Sciatic nerve (tissue), 2 donors: ENCODE measurements around the gene GUCA2B. TPM values are rescaled to one million over a fixed set of nuclear protein-coding genes. Genes with fewer than 3 reads are reported as not detected.
A peak's percentile ranks its signal among the peaks of the same experiment; 100 is the strongest.

ENCODE experiments used
- ATAC-seq: fragments of 200-7000 bp; cut with Tn5 transposase; one replicate; pipeline ENCODE4 v1.9.1; 2020; ENCODE audit warnings: mild to moderate bottlenecking, moderate library complexity
- DNase-seq: peaks from one replicate; pipeline ENCODE4 v3.0.0-alpha.2; 2020; ENCODE audit warnings: low spot score
- intact Hi-C: fragments of 100-400 bp; cut with DNase I; formaldehyde crosslinking; loops from one replicate; pipeline ENCODE4 v1.14.2; 2022
- total RNA-seq: library from RNA; stranded (reverse); fragmentation: NEBNext Ultra II Directional; extraction: Animal tissue kit (Norgen Biotek cat#: 25700); gene quantifications from one replicate; pipeline ENCODE4 v1.2.1, GENCODE V29; 2021
- donor health status: DM: no; HTN: no; CAD: no.
- donor health status: DM: no; HTN: no; CAD: no.

GUCA2B gene
- total RNA-seq, 1 donor from 2014 or later = not detected

- intact Hi-C loops = no loop called here
- no peak for DNase-seq
- ATAC-seq = no peak
Measured at GRCh38 chr1:42178249-42178648, 25.0 kb downstream of the GUCA2B start.

GRCh38 chr1:42179275-42179674 lies 26.1 kb downstream of the GUCA2B start:
- ATAC-seq = peak; percentile 34
- intact Hi-C loops = no loop called here
- DNase-seq = no peak

DNA sequence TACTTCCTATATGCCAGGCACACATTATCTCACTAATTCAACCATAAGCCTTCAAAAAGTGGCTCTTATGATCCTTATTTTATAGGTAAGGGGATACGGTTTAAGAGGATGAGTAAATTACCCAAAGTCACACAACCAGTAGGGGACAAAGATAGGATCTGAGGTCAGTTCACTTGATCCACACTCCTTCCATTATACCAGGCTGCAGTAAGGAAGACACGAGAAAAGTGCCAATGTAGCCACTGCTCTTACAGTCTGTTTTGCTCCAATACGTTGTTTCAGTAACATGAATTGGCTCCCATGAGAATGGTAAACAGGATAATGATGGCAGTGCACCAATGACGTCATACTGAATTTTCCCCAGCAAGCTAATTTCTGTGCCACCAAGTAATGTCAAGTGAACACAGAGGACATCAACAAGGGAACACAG lies 26.7 kb downstream of the GUCA2B start:
- DNase-seq (no peak), ATAC-seq (no peak)
- intact Hi-C loops = no loop called here

DNA sequence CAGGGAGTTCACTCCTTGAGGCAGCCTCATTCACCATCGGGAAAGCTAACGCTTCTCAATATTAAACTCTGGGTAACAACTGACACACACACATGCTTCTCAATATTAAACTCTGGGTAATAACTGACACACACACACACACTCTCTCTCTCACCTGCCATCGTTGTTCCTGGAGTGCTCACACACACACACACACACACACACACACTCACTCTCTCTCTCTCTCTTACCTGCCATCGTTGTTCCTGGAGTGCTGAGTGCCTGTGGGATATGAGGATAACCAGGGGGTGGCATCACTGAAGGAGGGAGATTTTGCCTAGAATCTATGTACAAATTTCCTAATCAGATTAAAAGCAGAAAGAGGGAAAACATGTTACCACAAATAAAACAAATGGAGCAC lies 28.5 kb downstream of the GUCA2B start:
- DNase-seq (no peak), ATAC-seq (no peak)
- intact Hi-C loops = no loop called here

GRCh38 chr1:42183210-42183956 lies 30.2 kb downstream of the GUCA2B start:
- DNase-seq (no peak), ATAC-seq (no peak)
- intact Hi-C loops = no loop called here

DNA sequence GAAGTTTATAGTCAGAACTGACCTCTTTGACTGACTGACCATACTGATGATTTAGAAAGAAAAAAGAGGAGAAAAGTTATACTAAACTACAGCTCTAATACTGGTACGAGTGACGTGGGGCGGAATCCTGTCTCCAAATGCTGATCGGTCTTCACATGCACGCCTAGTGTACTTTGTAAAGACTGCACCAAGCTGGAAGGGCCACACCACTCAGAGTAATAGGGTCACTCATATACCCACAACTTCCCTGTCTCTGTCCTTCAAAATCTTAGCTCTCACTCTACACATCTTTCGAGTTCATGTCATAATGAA lies 30.7 kb downstream of the GUCA2B start:
- ATAC-seq (no peak), DNase-seq (no peak)
- intact Hi-C loops = no loop called here

DNA sequence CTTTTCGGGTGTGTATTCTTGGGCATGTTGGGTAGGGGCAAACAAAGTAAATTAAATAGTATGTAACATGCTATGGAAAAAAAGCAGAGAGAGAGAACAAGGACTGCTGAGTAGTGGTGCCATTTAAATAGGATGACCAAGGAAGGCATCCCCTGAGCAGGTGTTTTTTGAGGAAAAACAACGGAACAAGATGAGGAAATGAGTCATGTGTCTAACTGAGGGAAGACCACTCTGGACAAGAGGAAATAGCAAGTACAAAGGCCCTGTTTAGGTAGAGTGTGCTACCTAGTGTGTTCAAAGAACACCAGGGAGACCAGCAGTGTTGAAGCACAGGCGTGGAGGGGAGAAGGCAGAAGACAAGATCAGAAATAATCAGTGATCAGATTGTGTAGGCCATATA lies 31.4 kb downstream of the GUCA2B start:
- no peak for DNase-seq
- ATAC-seq = no peak
- intact Hi-C loops = no loop called here

DNA sequence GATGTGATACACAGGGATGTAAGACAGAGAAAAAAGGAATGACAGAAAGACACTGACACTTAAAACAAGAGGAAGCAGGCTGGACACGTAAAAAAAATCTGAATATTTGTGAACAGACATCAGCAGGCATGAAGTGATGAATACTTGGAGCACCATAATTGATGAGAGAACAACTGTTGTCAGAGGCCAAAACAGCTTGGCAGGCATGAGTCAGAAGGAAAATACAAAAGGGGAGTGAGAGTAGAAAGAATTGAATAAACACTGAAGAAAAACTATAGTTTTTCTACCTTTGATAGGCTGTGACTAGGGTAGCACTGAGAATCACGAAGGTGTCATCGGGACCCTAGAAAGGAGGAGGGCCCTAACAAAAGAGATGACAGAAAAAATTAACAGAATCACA lies 32.9 kb downstream of the GUCA2B start:
- intact Hi-C loops = no loop called here
- DNase-seq (no peak), ATAC-seq (no peak)

- intact Hi-C loops = no loop called here
- no peak for ATAC-seq
- no peak for DNase-seq
Measured at GRCh38 chr1:42189931-42190853, 37.0 kb downstream of the GUCA2B start.

DNA sequence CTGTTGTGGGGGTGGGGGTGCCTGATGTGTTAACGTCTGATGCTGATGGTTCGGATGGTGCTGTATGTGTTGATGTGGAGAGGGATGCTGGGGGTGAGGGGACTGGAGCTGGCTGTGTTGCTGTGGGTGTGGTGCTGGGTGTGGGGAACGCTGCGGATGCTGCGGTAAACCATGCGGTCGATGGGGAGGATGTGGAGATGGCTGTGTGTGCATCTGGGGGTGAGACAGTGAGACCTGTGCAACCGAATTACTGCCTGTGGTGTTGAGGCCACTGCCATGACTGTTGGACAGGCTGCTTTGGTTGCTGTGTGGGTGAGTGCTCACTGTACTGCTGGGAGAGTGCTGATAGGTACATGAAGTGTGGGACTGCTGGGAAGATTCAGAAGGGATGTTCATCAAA lies 38.1 kb downstream of the GUCA2B start:
- DNase-seq = no peak
- ATAC-seq = no peak
- intact Hi-C loops = no loop called here

GRCh38 chr1:42192106-42192505 lies 38.9 kb downstream of the GUCA2B start:
- no peak for ATAC-seq
- no peak for DNase-seq
- intact Hi-C loops = no loop called here

GRCh38 chr1:42195841-42196240 lies 42.6 kb downstream of the GUCA2B start:
- intact Hi-C loops = no loop called here
- ATAC-seq = no peak
- DNase-seq = no peak

DNA sequence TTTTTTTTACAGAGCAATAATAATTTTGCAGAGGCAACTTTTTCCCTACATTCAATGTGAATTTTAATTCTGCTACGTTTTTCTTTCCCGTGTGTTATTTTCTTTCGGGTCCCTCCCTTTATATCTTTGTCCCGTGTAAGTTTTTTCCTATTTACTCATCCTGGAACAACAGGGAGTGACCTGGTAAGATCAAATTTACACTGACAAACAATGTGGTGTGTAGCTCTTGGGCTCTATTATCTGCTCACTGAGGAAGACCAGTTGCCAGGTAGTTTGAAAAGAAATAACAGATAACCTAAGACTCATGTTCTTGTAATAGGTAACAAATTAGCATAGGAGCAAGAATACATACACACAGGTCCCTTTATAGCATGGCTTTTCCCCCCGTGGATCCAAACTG lies 45.0 kb downstream of the GUCA2B start:
- ATAC-seq (no peak), DNase-seq (no peak)
- intact Hi-C loops = no loop called here

DNA sequence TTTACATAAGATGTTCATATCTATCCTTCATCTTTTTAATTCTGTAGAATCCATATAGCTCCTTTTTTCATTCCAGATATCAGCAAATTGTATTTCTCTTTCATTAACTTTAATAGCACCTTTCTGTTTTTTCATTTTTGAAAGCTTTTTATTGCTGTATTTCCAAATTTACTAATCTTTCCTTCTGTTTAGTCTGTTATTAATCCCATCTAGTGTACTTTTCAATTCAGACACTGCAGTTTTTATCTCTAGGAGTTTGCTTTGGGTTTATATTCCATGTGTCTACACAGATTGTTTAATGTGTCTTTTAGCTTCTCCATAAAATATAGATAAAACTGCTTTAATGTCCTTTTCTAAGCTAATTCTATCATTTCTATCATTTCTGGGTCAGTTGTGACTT lies 48.8 kb downstream of the GUCA2B start:
- no peak for ATAC-seq
- intact Hi-C loops = no loop called here

More for the DNA sequence above, 48.8 kb downstream of the GUCA2B start:
- DNase-seq = no peak

Other genes starting within 250 kb of the GUCA2B start
- 11.0 TPM for gene HIVEP3, start 234.5 kb upstream of the GUCA2B start, total RNA-seq
- gene GUCA2A, start 11.3 kb downstream of the GUCA2B start, total RNA-seq = not detected
- gene FOXJ3, start 181.8 kb downstream of the GUCA2B start, total RNA-seq = 76.4 TPM
- 0.49 TPM for gene RIMKLA, start 227.4 kb downstream of the GUCA2B start, total RNA-seq